Osteocyte (in vitro differentiated cells): ENCODE measurements around the gene RANBP10. TPM values are rescaled to one million over a fixed set of nuclear protein-coding genes. Genes with fewer than 3 reads are reported as not detected.

Experiments
- DNase-seq: peaks from one replicate; pipeline ENCODE4 v3.0.0; 2021; ENCODE audit warnings: mixed read lengths; ENCODE audit not compliant: unreplicated experiment; ENCODE audit errors: extremely low spot score
- H3K27ac Mint-ChIP-seq: one replicate; pipeline ENCODE4 v1.8.0; 2021; ENCODE audit warnings: mild to moderate bottlenecking, mixed read lengths; ENCODE audit not compliant: unreplicated experiment
- H3K27me3 Mint-ChIP-seq: one replicate; pipeline ENCODE4 v1.8.0; 2021; ENCODE audit warnings: mixed read lengths; ENCODE audit not compliant: unreplicated experiment
- H3K36me3 Mint-ChIP-seq: one replicate; pipeline ENCODE4 v1.8.0; 2021; ENCODE audit warnings: mixed read lengths; ENCODE audit not compliant: unreplicated experiment
- H3K4me1 Mint-ChIP-seq: one replicate; pipeline ENCODE4 v1.8.0; 2021; ENCODE audit warnings: mixed read lengths; ENCODE audit not compliant: unreplicated experiment
- H3K4me3 Mint-ChIP-seq: one replicate; pipeline ENCODE4 v1.8.0; 2021; ENCODE audit warnings: mild to moderate bottlenecking, moderate library complexity, mixed read lengths; ENCODE audit not compliant: unreplicated experiment
- H3K9me3 Mint-ChIP-seq: one replicate; pipeline ENCODE4 v1.8.0; 2021; ENCODE audit warnings: mixed read lengths; ENCODE audit not compliant: unreplicated experiment
- CTCF ChIP-seq: fragments of 200-600 bp; sonication (generic); IDR thresholded peaks from 2 replicates; pipeline ENCODE4 v1.5.0; 2021; ENCODE audit warnings: antibody characterized with exemption, mild to moderate bottlenecking, moderate library complexity
- total RNA-seq: library from RNA; stranded (reverse); gene quantifications from 2 replicates; pipeline ENCODE4 v1.2.1, GENCODE V29; 2021

Gene RANBP10
- total RNA-seq, 1 donor from 2014 or later: 18.9 TPM

- no peak for DNase-seq
- no peak for TF ChIP-seq CTCF
- peaks cover 4% of the 10 kb centered on the region for H3K4me1 Mint-ChIP-seq
- H3K9me3 Mint-ChIP-seq: no peaks in the 10 kb centered on the region
- H3K27me3 Mint-ChIP-seq: no peaks in the 10 kb centered on the region
- no peak overlapping the region for H3K27ac Mint-ChIP-seq
- peaks cover 31% of the 10 kb centered on the region for H3K36me3 Mint-ChIP-seq
- H3K4me3 Mint-ChIP-seq: no peak overlapping the region
Measured at GRCh38 chr16:67767953-67768352, 38.4 kb downstream of the RANBP10 start.

GRCh38 chr16:67766291-67766690 lies 40.1 kb downstream of the RANBP10 start:
- Mint-ChIP-seq H3K4me1 (no peaks in the 10 kb centered on the region), H3K4me3 (no peak overlapping the region), H3K27me3 (no peaks in the 10 kb centered on the region), H3K9me3 (no peaks in the 10 kb centered on the region), H3K27ac (no peak overlapping the region), H3K36me3 (peaks cover 27% of the 10 kb centered on the region)
- DNase-seq: no peak
- no peak for TF ChIP-seq CTCF

GRCh38 chr16:67764158-67764667 lies 42.1 kb downstream of the RANBP10 start:
- H3K4me3 Mint-ChIP-seq: no peak overlapping the region
- TF ChIP-seq CTCF: no peak
- DNase-seq: no peak
- no peak overlapping the region for H3K27ac Mint-ChIP-seq
- H3K36me3 Mint-ChIP-seq: peaks cover 21% of the 10 kb centered on the region
- H3K9me3 Mint-ChIP-seq: no peaks in the 10 kb centered on the region
- no peaks in the 10 kb centered on the region for H3K4me1 Mint-ChIP-seq
- H3K27me3 Mint-ChIP-seq: no peaks in the 10 kb centered on the region

- Mint-ChIP-seq H3K4me1 (no peaks in the 10 kb centered on the region), H3K27ac (no peak overlapping the region), H3K36me3 (peaks cover 24% of the 10 kb centered on the region), H3K9me3 (no peaks in the 10 kb centered on the region), H3K27me3 (no peaks in the 10 kb centered on the region), H3K4me3 (no peak overlapping the region)
- DNase-seq: no peak
- TF ChIP-seq CTCF: no peak
Measured at GRCh38 chr16:67763066-67763465, 43.3 kb downstream of the RANBP10 start.

GRCh38 chr16:67762385-67762784 lies 44.0 kb downstream of the RANBP10 start:
- no peaks in the 10 kb centered on the region for H3K4me1 Mint-ChIP-seq
- H3K4me3 Mint-ChIP-seq: no peak overlapping the region
- no peaks in the 10 kb centered on the region for H3K9me3 Mint-ChIP-seq
- no peaks in the 10 kb centered on the region for H3K27me3 Mint-ChIP-seq
- no peak for TF ChIP-seq CTCF
- no peak for DNase-seq
- H3K27ac Mint-ChIP-seq: no peak overlapping the region
- peaks cover 24% of the 10 kb centered on the region for H3K36me3 Mint-ChIP-seq
